Measurements from ENCODE around the gene IFNL4. TPM values are rescaled to one million over a fixed set of nuclear protein-coding genes. Genes with fewer than 3 reads are reported as not detected.
"Not testable (repeated sequence)": the region's sequence is repeated elsewhere in the genome, so short reads cannot be mapped to it uniquely, and the experiment has no call there.

IFNL4 gene
- total RNA-seq, 2 experiments from 2014 or later: not detected

- Mint-ChIP-seq H3K4me1 (peaks cover 9% of the 10 kb centered on the region), H3K36me3 (no peaks in the 10 kb centered on the region), H3K27me3 (peaks cover 13% of the 10 kb centered on the region), H3K27ac (no peak overlapping the region), H3K9me3 (no peaks in the 10 kb centered on the region), H3K4me3 (no peak overlapping the region)
- DNase-seq (no peak), ATAC-seq (ENCODE audit: low read depth) (no peak)
- POLR2A ChIA-PET: interaction anchor here (0.5 kb wide), 1 partner anchor 46 kb away, joined by 3 read pairs; no protein-coding TSS in a partner anchor
Measured at GRCh38 chr19:39251081-39251480, 2.4 kb upstream of the IFNL4 start.

- ATAC-seq (ENCODE audit: low read depth) (no peak), DNase-seq (peak; percentile 39)
- Mint-ChIP-seq H3K27me3 (peaks cover 8% of the 10 kb centered on the region), H3K4me3 (no peak overlapping the region), H3K9me3 (no peaks in the 10 kb centered on the region), H3K36me3 (no peaks in the 10 kb centered on the region), H3K27ac (no peak overlapping the region), H3K4me1 (peaks cover 8% of the 10 kb centered on the region)
- POLR2A ChIA-PET: no interaction called here
Measured at GRCh38 chr19:39247701-39248664, 673 bp downstream of the IFNL4 start.

- Mint-ChIP-seq H3K4me1 (peaks cover 2% of the 10 kb centered on the region), H3K4me3 (peak overlapping the region; percentile 22), H3K36me3 (no peaks in the 10 kb centered on the region), H3K27me3 (peaks cover 8% of the 10 kb centered on the region), H3K27ac (no peak overlapping the region), H3K9me3 (no peaks in the 10 kb centered on the region)
- POLR2A ChIA-PET: no interaction called here
- peak; percentile 52 for ATAC-seq (ENCODE audit: low read depth)
- DNase-seq: peak; percentile 39
Measured at GRCh38 chr19:39246951-39247669, 1.5 kb downstream of the IFNL4 start.

GRCh38 chr19:39245166-39245565 is 3.5 kb downstream of the IFNL4 start:
- DNase-seq, H3K4me1 Mint-ChIP-seq, H3K27me3 Mint-ChIP-seq, H3K9me3 Mint-ChIP-seq, POLR2A ChIA-PET, H3K27ac Mint-ChIP-seq, H3K4me3 Mint-ChIP-seq, H3K36me3 Mint-ChIP-seq: not testable (repeated sequence)
- ATAC-seq (ENCODE audit: low read depth): peak; percentile 70

GRCh38 chr19:39244410-39245100 is 4.1 kb downstream of the IFNL4 start, which contains the start of gene IFNL3:
Gene IFNL3 (minus strand): TSS chr19:39245006. CDS start chr19:39244967, 39 bp downstream.
- H3K27me3 Mint-ChIP-seq; H3K9me3 Mint-ChIP-seq; H3K4me1 Mint-ChIP-seq; POLR2A ChIA-PET; DNase-seq; H3K4me3 Mint-ChIP-seq; ATAC-seq (ENCODE audit: low read depth); H3K27ac Mint-ChIP-seq; H3K36me3 Mint-ChIP-seq: not testable (repeated sequence)

GRCh38 chr19:39243741-39244140 is 4.9 kb downstream of the IFNL4 start:
- H3K36me3 Mint-ChIP-seq; H3K27me3 Mint-ChIP-seq; H3K4me1 Mint-ChIP-seq; ATAC-seq (ENCODE audit: low read depth); POLR2A ChIA-PET; H3K9me3 Mint-ChIP-seq; H3K4me3 Mint-ChIP-seq; DNase-seq; H3K27ac Mint-ChIP-seq: not testable (repeated sequence)

- H3K36me3 Mint-ChIP-seq: peaks cover 2% of the 10 kb centered on the region
- H3K27ac Mint-ChIP-seq: no peak overlapping the region
- DNase-seq (no peak), ATAC-seq (ENCODE audit: low read depth) (no peak)
- H3K9me3 Mint-ChIP-seq: no peaks in the 10 kb centered on the region
- POLR2A ChIA-PET: interaction anchor here (0.6 kb wide), 1 partner anchor 699 kb away, joined by 3 read pairs; no protein-coding TSS in a partner anchor
- H3K4me3 Mint-ChIP-seq: no peak overlapping the region
- peaks cover 26% of the 10 kb centered on the region for H3K4me1 Mint-ChIP-seq
- H3K27me3 Mint-ChIP-seq: no peaks in the 10 kb centered on the region
Measured at GRCh38 chr19:39240421-39240820, 8.2 kb downstream of the IFNL4 start.

GRCh38 chr19:39238944-39239343 is 9.7 kb downstream of the IFNL4 start:
- no peak for ATAC-seq (ENCODE audit: low read depth)
- peaks cover 27% of the 10 kb centered on the region for H3K4me1 Mint-ChIP-seq
- H3K27ac Mint-ChIP-seq: no peak overlapping the region

GRCh38 chr19:39238209-39238608 is 10.4 kb downstream of the IFNL4 start:
- H3K4me1 Mint-ChIP-seq: peaks cover 27% of the 10 kb centered on the region
- H3K4me3 Mint-ChIP-seq: peak overlapping the region; percentile 79
- DNase-seq: no peak
- peak overlapping the region; percentile 85 for H3K27ac Mint-ChIP-seq
- no peak for ATAC-seq (ENCODE audit: low read depth)
- POLR2A ChIA-PET: interaction anchor here (1.0 to 2.1 kb wide), 4 partner anchors 97 to 207 kb away, joined by 3 to 14 read pairs (median 6); partner anchors contain the start of genes GMFG, SAMD4B and SUPT5H
- peaks cover 2% of the 10 kb centered on the region for H3K36me3 Mint-ChIP-seq
- no peaks in the 10 kb centered on the region for H3K27me3 Mint-ChIP-seq
- no peaks in the 10 kb centered on the region for H3K9me3 Mint-ChIP-seq

More at GRCh38 chr19:39238944-39239343, 9.7 kb downstream of the IFNL4 start:
- Mint-ChIP-seq H3K27me3 (no peaks in the 10 kb centered on the region), H3K4me3 (no peak overlapping the region), H3K36me3 (peaks cover 2% of the 10 kb centered on the region), H3K9me3 (no peaks in the 10 kb centered on the region)
- DNase-seq: no peak
- POLR2A ChIA-PET: interaction anchor here (0.7 kb wide), 1 partner anchor 844 kb away, joined by 3 read pairs; no protein-coding TSS in a partner anchor

- Mint-ChIP-seq H3K36me3 (peaks cover 2% of the 10 kb centered on the region), H3K4me1 (peaks cover 27% of the 10 kb centered on the region), H3K9me3 (no peaks in the 10 kb centered on the region), H3K4me3 (peak overlapping the region; percentile 79), H3K27ac (peak overlapping the region; percentile 85), H3K27me3 (no peaks in the 10 kb centered on the region)
- DNase-seq: peak; percentile 59
- POLR2A ChIA-PET: interaction anchor here (1.0 to 2.1 kb wide), 5 partner anchors 98 to 207 kb away, joined by 3 to 14 read pairs (median 5); partner anchors contain the start of genes GMFG, RPS16, SAMD4B and SUPT5H
- peak; percentile 62 for ATAC-seq (ENCODE audit: low read depth)
Measured at GRCh38 chr19:39237200-39238184, 11.2 kb downstream of the IFNL4 start.

GRCh38 chr19:39236527-39236926 is 12.1 kb downstream of the IFNL4 start:
- DNase-seq (peak; percentile 72), ATAC-seq (ENCODE audit: low read depth) (peak; percentile 98)
- H3K27ac Mint-ChIP-seq: peak overlapping the region; percentile 85
- H3K4me1 Mint-ChIP-seq: peaks cover 27% of the 10 kb centered on the region
- peaks cover 2% of the 10 kb centered on the region for H3K36me3 Mint-ChIP-seq
- H3K4me3 Mint-ChIP-seq: peak overlapping the region; percentile 79
- H3K9me3 Mint-ChIP-seq: no peaks in the 10 kb centered on the region
- no peaks in the 10 kb centered on the region for H3K27me3 Mint-ChIP-seq
- POLR2A ChIA-PET: interaction anchor here (0.6 to 2.1 kb wide), 3 partner anchors 19 to 208 kb away, joined by 3 to 14 read pairs (median 8); partner anchors contain the start of genes SAMD4B and SUPT5H

GRCh38 chr19:39232708-39233107 is 15.9 kb downstream of the IFNL4 start:
- Mint-ChIP-seq H3K27ac (no peak overlapping the region), H3K36me3 (no peaks in the 10 kb centered on the region), H3K4me1 (peaks cover 18% of the 10 kb centered on the region), H3K4me3 (no peak overlapping the region), H3K27me3 (no peaks in the 10 kb centered on the region), H3K9me3 (no peaks in the 10 kb centered on the region)
- POLR2A ChIA-PET: no interaction called here
- ATAC-seq (ENCODE audit: low read depth): no peak
- no peak for DNase-seq
